Stimulated activated CD4-positive, alpha-beta T cell treated with anti-CD3 and anti-CD28 coated beads, Interleukin-1b, Interleukin-23, amount 100 ng/mL, for 4 hours (primary cell): ENCODE measurements around the gene CEP128.

Experiments used
- DNase-seq, 2 donors: peaks; one replicate each; pipeline ENCODE4 v3.0.0-alpha.2; 2020; ENCODE audit warnings: low read depth in 2 of 2

The CEP128 gene

GRCh38 chr14:80545935-80546854 is 395.3 kb downstream of the CEP128 start:
- DNase-seq = no peak

DNA sequence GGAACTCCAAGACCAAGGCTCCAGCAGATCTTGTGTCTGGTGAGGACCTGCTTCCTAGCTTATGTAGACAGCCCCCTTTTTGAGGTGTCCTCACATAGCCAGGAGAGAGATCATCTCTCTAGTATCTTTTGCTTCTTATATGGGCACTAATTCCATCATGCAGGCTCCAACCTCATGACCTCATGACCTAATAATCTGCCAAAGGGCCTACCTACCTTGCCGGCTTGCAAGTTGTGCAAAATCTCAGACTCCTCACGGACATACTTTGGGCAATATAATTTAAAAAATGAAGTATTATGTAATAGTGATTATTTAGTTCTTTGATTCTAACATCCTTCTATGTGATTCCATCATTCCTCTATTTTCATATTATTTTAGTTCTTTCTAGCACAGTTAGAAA is 397.2 kb downstream of the CEP128 start:
- no peak for DNase-seq

DNA sequence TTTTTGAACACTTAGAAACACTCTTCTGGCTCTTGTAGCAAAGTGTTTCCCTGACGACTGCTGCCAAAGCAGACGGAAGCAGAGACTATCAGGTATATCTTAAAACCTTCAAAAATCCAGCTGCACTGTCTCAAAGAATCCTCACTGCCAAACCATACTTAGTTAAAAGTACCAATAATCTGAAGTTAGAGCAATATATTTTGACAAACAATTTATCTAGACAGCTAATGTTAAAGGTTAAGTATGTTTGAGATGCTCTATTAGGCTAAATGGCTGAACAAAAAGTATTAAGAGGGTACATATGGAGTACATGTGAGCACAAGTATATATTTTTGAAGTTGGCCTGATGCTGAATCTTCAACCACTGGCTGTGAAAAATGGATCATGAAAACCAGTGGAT is 398.3 kb downstream of the CEP128 start:
- DNase-seq = no peak

DNA sequence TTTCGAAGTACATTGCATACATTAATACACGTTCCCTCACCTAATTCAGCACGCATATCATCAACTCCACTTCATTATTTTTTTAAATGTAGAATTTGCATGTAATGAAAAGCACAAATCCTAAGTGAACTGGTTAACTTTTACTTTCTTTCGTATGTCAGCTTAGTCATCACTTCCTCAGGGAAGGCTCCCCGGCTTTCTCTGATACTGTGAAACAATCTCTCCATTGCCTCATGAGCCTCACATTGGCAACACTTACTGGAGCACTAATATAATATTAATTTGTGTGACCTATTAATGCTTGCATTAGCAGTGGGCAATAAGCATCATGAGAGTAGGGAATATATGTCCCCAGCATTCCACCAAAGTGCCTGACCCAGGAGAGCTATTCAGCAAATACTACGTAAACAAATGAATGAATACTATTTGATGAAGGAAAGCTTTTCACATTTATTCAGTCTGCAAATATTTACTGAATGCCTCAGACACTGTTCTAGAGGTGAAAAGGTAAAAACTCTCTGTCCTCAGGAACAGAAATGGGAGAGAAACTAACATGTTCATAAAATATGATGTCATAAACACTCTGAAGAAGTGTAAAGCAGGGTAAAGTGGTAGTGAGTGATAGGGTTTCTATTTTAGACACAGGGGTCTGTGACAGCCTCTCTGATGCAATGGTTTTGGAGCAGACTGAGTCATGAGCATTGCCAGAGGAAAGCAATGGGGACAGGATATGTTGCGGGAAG is 402.7 kb downstream of the CEP128 start:
- no peak for DNase-seq

GRCh38 chr14:80537626-80538025 is 403.9 kb downstream of the CEP128 start:
- DNase-seq = no peak

DNA sequence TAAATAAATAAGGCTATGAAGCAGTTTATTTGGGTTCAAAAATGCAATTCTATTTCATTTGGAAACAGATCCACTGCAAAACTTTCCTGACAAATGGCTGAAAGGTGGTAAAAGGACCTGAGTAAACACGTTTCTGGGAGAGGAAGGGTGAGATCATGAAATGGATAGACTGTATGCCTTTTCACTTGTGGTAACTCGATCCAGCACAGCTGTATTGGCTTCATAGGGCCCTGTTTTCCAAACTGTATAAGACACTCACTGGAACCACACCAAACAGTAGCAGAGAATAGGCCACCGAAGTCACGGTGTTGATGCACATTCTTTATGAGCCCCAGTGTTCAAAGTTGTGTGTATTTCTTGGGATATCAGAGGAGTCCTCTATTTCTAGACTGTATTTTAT is 405.1 kb downstream of the CEP128 start:
- no peak for DNase-seq

- no peak for DNase-seq
Measured at GRCh38 chr14:80535171-80535570, 406.4 kb downstream of the CEP128 start.

DNA sequence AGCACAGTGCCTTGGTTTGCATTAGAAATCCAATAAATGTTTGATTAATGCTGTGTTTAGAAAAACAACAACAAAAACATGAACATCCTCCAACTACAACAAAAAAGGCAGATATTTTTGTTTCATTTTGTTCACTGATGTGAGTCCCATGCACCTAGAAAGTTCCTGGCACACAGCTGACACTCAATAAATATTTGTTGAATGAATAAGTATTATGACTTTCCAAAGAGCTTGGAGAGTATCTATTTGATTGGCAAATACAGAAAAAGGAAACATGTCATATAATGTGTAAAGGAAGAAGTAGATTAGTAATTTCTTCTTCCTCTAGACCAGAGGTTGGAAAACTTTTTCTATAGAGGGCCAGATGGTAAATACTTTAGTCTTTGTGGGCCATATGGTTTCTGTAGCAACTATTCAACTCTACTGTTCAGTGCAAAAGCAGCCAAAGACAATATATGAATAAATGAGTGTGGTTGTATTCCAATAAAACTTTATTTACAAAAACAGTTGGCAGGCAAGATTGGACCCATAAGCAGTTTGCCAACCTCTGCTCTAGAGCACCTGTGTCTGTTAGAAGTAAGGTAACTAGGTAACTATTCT is 417.9 kb downstream of the CEP128 start:
- no peak for DNase-seq

DNA sequence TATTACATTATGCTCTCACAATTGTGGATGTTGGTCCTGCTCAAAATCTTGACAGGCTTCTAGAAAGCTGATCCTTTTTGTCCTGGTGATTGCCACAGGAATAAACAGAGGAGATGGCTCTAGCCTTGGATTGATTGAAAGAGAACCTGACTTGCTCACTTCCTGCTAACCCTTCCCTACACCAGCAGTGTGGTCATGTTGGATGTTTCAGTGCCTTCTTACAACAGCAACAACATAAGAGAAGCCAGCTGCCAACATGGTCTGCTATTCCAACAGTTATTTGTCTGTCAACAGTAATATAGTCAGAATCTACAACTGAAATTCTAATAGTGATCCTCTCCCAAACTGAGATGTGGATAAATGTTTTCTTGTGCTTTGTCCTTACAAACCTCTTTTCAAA is 418.6 kb downstream of the CEP128 start:
- no peak for DNase-seq

- no peak for DNase-seq
Measured at GRCh38 chr14:80522411-80522810, 419.1 kb downstream of the CEP128 start.

DNA sequence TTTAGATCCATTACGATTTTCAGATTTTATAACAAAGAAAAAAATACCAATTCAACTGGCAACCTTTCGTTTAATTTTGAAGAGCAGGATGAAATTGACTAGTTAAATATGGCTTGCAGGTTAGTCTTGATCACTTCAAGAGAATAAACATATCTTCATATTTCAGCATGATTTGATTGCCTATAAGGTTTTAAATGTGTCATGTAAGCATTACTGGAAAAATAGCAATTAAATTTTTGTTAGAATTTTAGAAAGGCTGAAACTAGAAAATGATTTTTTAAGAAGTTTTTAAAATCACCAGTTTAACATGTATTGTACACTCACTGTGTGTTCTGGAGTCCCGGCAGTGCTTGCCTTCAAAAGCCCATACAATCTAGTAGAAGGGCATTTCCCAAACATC is 420.1 kb downstream of the CEP128 start:
- DNase-seq = no peak

DNA sequence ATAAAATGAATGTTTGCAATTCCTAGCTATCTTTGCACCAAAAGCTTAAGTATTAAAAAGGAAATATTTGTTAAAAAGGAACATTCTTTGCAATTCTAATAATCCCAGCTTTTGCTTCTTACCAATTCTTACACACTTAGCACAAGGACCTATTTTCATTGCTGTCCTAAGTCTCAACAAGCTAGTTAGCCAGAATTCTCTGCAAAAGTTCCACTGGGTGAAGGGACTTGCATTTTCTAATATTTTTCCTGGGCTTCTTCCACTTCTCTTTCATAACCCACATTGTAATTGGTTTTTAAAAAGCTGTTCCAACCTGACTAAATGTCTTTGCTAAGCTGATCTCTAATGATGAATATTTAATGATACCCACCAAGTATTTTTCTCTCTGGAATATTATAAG is 422.5 kb downstream of the CEP128 start:
- no peak for DNase-seq

GRCh38 chr14:80518173-80518572 is 423.4 kb downstream of the CEP128 start:
- DNase-seq = no peak

- no peak for DNase-seq
Measured at GRCh38 chr14:80507292-80507869, 434.2 kb downstream of the CEP128 start.

DNA sequence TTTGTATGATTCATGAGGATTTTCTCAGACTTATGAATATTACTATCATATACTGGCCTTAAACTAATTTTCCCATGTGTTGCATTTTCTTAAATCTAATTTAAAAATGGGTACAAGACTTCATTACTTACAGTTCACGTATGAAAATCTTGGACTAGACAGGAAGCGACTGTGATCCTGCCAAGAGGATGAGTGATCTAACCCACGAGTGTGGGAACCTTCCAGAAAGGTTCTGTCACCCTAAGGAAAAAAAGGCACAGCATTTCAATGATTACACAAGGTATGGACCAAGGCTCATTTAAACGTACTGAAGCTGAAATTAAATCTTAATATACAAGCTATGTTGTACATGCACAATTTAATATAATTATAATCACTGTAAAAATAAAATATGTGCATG is 436.8 kb downstream of the CEP128 start:
- DNase-seq = no peak

DNA sequence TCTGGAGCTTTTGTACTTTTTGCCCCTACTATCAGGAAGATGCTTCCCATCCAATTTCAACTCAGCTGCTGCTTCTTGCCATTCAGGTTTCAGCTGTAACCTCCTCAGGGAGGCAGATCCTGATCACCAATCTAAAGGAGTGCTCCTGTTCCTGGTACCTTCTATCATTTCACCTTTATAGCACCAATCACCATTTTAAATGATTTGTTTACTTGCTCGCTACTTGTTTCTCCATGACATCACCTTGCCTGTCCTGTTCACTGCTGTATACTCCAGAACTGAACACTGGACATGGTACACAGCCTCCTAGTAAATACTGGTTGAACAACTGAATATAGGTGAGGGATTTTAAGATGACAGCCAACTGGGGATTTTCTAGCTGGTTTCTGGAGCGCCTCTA is 443.0 kb downstream of the CEP128 start:
- DNase-seq = no peak

DNA sequence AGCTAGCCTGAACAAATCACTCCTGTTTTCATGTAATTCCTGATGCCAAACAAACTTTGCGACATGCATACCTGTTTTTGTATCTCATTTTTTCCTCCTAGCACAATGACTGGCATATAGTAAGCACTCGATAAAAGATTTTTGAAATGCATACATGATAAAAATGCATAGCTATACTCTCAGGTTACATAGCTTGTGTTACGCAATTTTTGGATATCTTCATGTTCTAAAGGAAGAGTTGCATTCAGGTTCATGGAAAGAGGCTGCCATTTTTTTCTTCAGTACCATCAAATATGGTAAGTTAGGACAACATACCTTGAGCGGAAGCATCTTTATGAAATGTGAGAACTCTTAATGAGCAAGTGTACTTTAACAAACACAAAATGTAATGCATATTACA is 445.4 kb downstream of the CEP128 start:
- no peak for DNase-seq

GRCh38 chr14:80494769-80495168 is 446.8 kb downstream of the CEP128 start:
- no peak for DNase-seq

GRCh38 chr14:80493620-80494019 is 447.9 kb downstream of the CEP128 start:
- DNase-seq = no peak

DNA sequence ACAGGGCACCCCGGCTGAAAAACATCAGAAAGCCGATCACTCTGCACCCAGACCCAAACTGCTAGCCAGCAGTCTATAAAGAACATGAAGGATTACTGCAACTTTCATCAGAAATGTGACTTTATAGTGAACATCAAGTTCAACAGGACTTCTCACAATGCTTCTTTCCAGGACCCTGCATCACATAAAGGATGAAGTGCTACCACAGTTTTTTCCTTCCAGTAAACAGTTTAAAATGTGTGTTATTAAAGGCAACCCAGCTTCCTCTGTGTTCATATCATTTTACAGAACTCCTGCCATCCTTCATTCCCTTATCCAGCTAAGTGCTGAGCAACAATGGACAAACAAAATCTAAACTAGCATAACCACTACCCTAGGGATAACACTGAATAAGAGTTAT is 449.9 kb downstream of the CEP128 start:
- DNase-seq = no peak

GRCh38 chr14:80491131-80491530 is 450.4 kb downstream of the CEP128 start:
- DNase-seq = no peak

DNA sequence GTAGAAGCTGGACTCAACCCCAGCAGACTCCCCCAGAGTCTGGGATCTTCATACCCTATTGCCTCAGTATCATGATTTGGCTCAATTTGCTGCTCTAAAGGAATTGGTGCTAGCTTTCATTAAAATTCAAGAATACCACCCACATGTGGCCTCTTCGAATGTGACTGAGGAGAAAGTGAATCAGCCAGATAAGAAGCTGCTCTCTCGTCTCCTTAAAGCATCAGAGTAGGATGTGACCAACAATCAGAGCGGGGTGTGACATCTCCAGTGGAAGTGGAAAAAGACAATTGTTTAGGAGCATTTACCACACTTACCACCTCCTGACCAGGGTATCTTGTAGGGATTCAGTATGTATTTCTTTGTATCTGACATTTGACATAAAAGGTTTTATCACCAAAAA is 452.0 kb downstream of the CEP128 start:
- no peak for DNase-seq
